DND-41 (cell line): Measurements from ENCODE around the gene KIRREL2.

Experiments
- CTCF ChIP-seq: IDR thresholded peaks from 2 replicates; pipeline ENCODE4 v1.5.1; 2012; ENCODE audit warnings: borderline replicate concordance, low read length, moderate library complexity, mild to moderate bottlenecking; ENCODE audit not compliant: poor library complexity, severe bottlenecking; ENCODE audit errors: extremely low read depth
- EZH2 ChIP-seq: IDR thresholded peaks from 3 replicates; pipeline ENCODE4 v1.6.1; 2012; ENCODE audit warnings: borderline replicate concordance, low read depth, mild to moderate bottlenecking, moderate library complexity, low read length, inconsistent platforms; ENCODE audit not compliant: severe bottlenecking

DNA sequence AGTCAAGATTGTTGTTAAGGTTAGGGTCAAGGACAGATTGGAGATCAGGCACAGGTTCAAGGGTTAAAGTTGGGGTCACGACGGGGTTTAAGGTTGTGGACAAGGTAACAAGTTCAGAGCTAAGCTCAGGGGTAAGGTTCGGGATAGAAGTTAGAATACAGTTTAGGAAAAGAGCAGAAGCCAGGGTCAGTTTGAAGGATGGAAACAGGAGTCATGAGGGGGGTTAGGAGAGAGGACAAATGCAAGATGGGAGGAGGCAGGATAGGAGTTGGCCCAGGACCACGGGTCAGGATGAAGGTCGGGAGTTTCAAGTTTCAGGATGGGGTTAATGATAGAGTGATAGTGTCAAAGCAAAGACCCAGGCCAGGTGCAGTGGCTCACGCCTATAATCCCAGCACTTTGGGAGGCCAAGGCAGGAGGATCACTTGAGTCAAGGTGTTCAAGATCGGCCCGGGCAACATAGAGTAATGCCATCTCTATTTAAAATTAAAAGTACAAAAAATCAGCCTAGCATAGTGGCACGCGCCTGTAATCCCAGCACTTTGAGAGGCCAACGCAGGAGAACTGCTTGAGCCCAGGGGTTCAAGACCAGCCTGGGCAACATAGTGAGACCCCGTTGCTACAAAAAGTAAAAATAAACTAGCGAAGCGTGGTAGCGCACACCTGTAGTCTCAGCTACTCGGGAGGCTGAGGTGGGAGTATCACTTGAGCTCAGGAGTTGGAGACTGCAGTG is 12.1 kb upstream of the KIRREL2 start:
- TF ChIP-seq CTCF (no peak), EZH2 (no peak)
